GM12891 (cell line): ENCODE data around the gene CCND2.

Experiments used
- PAX5 ChIP-seq: IDR thresholded peaks from 2 replicates; pipeline ENCODE4 v1.6.1; 2011; ENCODE audit warnings: low read length, moderate library complexity, mild to moderate bottlenecking; ENCODE audit not compliant: insufficient read depth, severe bottlenecking
- POLR2A ChIP-seq: IDR thresholded peaks from 2 replicates; pipeline ENCODE4 v1.6.1; 2011; ENCODE audit warnings: low read depth, low read length, control low read depth
- POLR2AphosphoS5 ChIP-seq: IDR thresholded peaks from 2 replicates; pipeline ENCODE4 v1.6.1; 2011; ENCODE audit warnings: low read depth, low read length, control low read depth
- SPI1 ChIP-seq: IDR thresholded peaks from 2 replicates; pipeline ENCODE4 v1.6.1; 2011; ENCODE audit warnings: low read depth, low read length, control low read depth
- TAF1 ChIP-seq: IDR thresholded peaks from 2 replicates; pipeline ENCODE4 v1.6.1; 2011; ENCODE audit warnings: low read depth, low read length, control low read depth

GRCh38 chr12:4241592-4241991 is 32.0 kb upstream of the CCND2 start:
- no peak for TF ChIP-seq TAF1
- no peak for TF ChIP-seq POLR2AphosphoS5
- TF ChIP-seq POLR2A = no peak
- no peak for TF ChIP-seq PAX5
- no peak for TF ChIP-seq SPI1
